Measurements from ENCODE around the gene ZSCAN12. TPM values are rescaled to one million over a fixed set of nuclear protein-coding genes. Genes with fewer than 3 reads are reported as not detected.

ZSCAN12 gene
- total RNA-seq, 1 experiment from 2014 or later = 0.81 TPM

- CTCF ChIA-PET = interaction anchor here (1.2 kb wide), 2 partner anchors 20 to 48 kb away, joined by 4 to 9 read pairs; no protein-coding TSS in a partner anchor
- POLR2A ChIA-PET = interaction anchor here (0.8 to 2.0 kb wide), 11 partner anchors 13 to 499 kb away, joined by 3 to 14 read pairs (median 4); partner anchors contain the start of genes ZKSCAN3 and ZKSCAN8
- Histone ChIP-seq H3K79me2 (ENCODE audit: insufficient read depth, low read length) (peaks cover 5% of the 10 kb centered on the region; the same call in 1 of the 2 replicates), H2AFZ (ENCODE audit: low read depth, low read length, poor library complexity, severe bottlenecking) (peak within 1 kb of the TSS; percentile 83), H3K4me3 (replicated peaks in 1 of 2; ENCODE audit: low read depth in 1 of 2, low read length in 2 of 2) (peak within 1 kb of the TSS; percentile 72 to 77), H3K27me3 (ENCODE audit: insufficient read depth, low read length) (no peaks in the 10 kb centered on the region), H3K4me1 (ENCODE audit: control insufficient read depth in 1 of 2, insufficient read depth in 2 of 2, low read length in 2 of 2) (peaks cover 13 to 19% of the 10 kb centered on the region in 2 experiments; a peak in 3 of 4 replicates), H3K27ac (ENCODE audit: low read depth, low read length) (peak within 1 kb of the TSS; percentile 77), H3K36me3 (ENCODE audit: control insufficient read depth in 1 of 2, insufficient read depth in 2 of 2, low read length in 2 of 2) (no peaks in the 10 kb centered on the region), H3K9me2 (ENCODE audit: insufficient read depth) (no peaks in the 10 kb centered on the region), H3K4me2 (ENCODE audit: low read length) (peak within 1 kb of the TSS; percentile 85), H3K9me3 (ENCODE audit: control insufficient read depth in 1 of 2, insufficient read depth in 1 of 2, low read depth in 1 of 2, low read length in 2 of 2) (0 out of 4 replicates have a peak, but pooled peaks cover under 1 to 6% of the 10 kb centered on the region in 2 experiments), H3K9ac (ENCODE audit: low read length) (peak within 1 kb of the TSS; percentile 78), H4K20me1 (ENCODE audit: insufficient read depth) (no peaks in the 10 kb centered on the region)
- TSS peak; percentile 86 for BruUV-seq (replicated peaks)
- DNase-seq (ENCODE audit: low read depth, low spot score) = peak; percentile 97
- intact Hi-C loops (cut with micrococcal nuclease) = loop anchor here (5.0 kb wide), 1 partner anchor 68 kb away; the partner anchor contains the start of gene ZSCAN26
- TF ChIP-seq FOSL1 (IDR thresholded peaks at IDR 0.05; ENCODE audit: low read depth) (peak; percentile 53), YY1 (IDR thresholded peaks at IDR 0.05; ENCODE audit: extremely low read depth, insufficient replicate concordance, low read depth, low read length) (peak; percentile 20), ZNF274 (IDR thresholded peaks at IDR 0.05; ENCODE audit: low read depth, low read length) (no peak), POLR2A (IDR thresholded peaks at IDR 0.05; ENCODE audit: borderline replicate concordance, extremely low read depth, insufficient read depth, insufficient read length) (peak; percentile 94), MAX (IDR thresholded peaks at IDR 0.05) (peak; percentile 28; the same call in 1 of the 2 replicates), EGR1 (IDR thresholded peaks at IDR 0.05; ENCODE audit: low read depth) (0 out of 2 replicates have a peak, but pooled peaks have one; percentile 54), ZBTB33 (IDR thresholded peaks at IDR 0.05; ENCODE audit: extremely low read depth, insufficient replicate concordance, low read length) (no peak), SP1 (IDR thresholded peaks at IDR 0.05; ENCODE audit: low read depth) (peak; percentile 57), SIN3A (IDR thresholded peaks at IDR 0.05; ENCODE audit: low read depth) (0 out of 2 replicates have a peak, but pooled peaks have one; percentile 69), POLR2AphosphoS5 (IDR thresholded peaks at IDR 0.05; ENCODE audit: low read depth, low read length) (peak; percentile 84), JUND (IDR thresholded peaks at IDR 0.05) (peak; percentile 22; the same call in 1 of the 2 replicates)
- TF ChIP-seq, protein P1, sequence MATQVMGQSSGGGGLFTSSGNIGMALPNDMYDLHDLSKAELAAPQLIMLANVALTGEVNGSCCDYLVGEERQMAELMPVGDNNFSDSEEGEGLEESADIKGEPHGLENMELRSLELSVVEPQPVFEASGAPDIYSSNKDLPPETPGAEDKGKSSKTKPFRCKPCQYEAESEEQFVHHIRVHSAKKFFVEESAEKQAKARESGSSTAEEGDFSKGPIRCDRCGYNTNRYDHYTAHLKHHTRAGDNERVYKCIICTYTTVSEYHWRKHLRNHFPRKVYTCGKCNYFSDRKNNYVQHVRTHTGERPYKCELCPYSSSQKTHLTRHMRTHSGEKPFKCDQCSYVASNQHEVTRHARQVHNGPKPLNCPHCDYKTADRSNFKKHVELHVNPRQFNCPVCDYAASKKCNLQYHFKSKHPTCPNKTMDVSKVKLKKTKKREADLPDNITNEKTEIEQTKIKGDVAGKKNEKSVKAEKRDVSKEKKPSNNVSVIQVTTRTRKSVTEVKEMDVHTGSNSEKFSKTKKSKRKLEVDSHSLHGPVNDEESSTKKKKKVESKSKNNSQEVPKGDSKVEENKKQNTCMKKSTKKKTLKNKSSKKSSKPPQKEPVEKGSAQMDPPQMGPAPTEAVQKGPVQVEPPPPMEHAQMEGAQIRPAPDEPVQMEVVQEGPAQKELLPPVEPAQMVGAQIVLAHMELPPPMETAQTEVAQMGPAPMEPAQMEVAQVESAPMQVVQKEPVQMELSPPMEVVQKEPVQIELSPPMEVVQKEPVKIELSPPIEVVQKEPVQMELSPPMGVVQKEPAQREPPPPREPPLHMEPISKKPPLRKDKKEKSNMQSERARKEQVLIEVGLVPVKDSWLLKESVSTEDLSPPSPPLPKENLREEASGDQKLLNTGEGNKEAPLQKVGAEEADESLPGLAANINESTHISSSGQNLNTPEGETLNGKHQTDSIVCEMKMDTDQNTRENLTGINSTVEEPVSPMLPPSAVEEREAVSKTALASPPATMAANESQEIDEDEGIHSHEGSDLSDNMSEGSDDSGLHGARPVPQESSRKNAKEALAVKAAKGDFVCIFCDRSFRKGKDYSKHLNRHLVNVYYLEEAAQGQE (IDR thresholded peaks at IDR 0.05; ENCODE audit: low read depth) = no peak
- RAD21 ChIA-PET (ENCODE audit: low non-redundant PET in 1 of 2, low total read pairs in 2 of 2, uncharacterized antibody in 2 of 2, unreplicated experiment in 2 of 2) = no interaction called here
- peak; percentile 95 for ATAC-seq
Measured at GRCh38 chr6:28335564-28336283, 63.8 kb downstream of the ZSCAN12 start, which contains the start of gene ZSCAN31. TSS of gene ZSCAN31 (minus strand) at chr6:28336148. CDS start at chr6:28329683, 6,465 bp downstream.
